Smooth muscle cell (in vitro differentiated cells): ENCODE results near the gene ATP5ME. TPM values are rescaled to one million over a fixed set of nuclear protein-coding genes. Genes with fewer than 3 reads are reported as not detected.

Source experiments
- DNase-seq: peaks from one replicate; lab custom pipeline; 2025; ENCODE audit not compliant: unreplicated experiment; lab: John Stamatoyannopoulos, UW
- H2AFZ ChIP-seq: fragments of 200-600 bp; sonication (generic); 2 replicates; pipeline ENCODE4 v1.6.0; 2016; ENCODE audit warnings: antibody characterized with exemption, low read depth, mild to moderate bottlenecking
- H3F3A ChIP-seq: fragments of 200-600 bp; sonication (generic); 2 replicates; pipeline ENCODE4 v1.6.0; 2017; ENCODE audit warnings: antibody characterized with exemption, low read depth
- H3K27ac ChIP-seq: fragments of 200-600 bp; sonication (generic); 2 replicates; pipeline ENCODE4 v1.5.1; 2016; ENCODE audit warnings: low read depth, mild to moderate bottlenecking
- H3K27me3 ChIP-seq: fragments of 200-600 bp; sonication (generic); 2 replicates; pipeline ENCODE4 v1.6.1; 2016; ENCODE audit warnings: low read depth, mild to moderate bottlenecking
- H3K36me3 ChIP-seq: fragments of 200-600 bp; sonication (generic); 2 replicates; pipeline ENCODE4 v1.5.1; 2016; ENCODE audit warnings: low read depth
- H3K4me1 ChIP-seq: fragments of 200-600 bp; sonication (generic); 2 replicates; pipeline ENCODE4 v1.5.1; 2016; ENCODE audit warnings: low read depth
- H3K4me2 ChIP-seq: fragments of 200-600 bp; sonication (generic); 2 replicates; pipeline ENCODE4 v1.6.0; 2016; ENCODE audit warnings: mild to moderate bottlenecking
- H3K4me3 ChIP-seq: fragments of 200-600 bp; sonication (generic); 2 replicates; pipeline ENCODE4 v1.5.1; 2016; ENCODE audit warnings: mild to moderate bottlenecking
- H3K79me2 ChIP-seq: fragments of 200-600 bp; sonication (generic); 2 replicates; pipeline ENCODE4 v1.6.0; 2016; ENCODE audit warnings: low read depth, mild to moderate bottlenecking
- H3K9ac ChIP-seq: fragments of 200-600 bp; sonication (generic); 2 replicates; pipeline ENCODE4 v1.6.0; 2016; ENCODE audit warnings: low read depth
- H3K9me3 ChIP-seq: fragments of 200-600 bp; sonication (generic); replicated peaks from 2 replicates; pipeline ENCODE4 v1.5.1; 2016; ENCODE audit warnings: low read depth
- H4K20me1 ChIP-seq: fragments of 200-600 bp; sonication (generic); 2 replicates; pipeline ENCODE4 v1.6.0; 2016; ENCODE audit warnings: low read depth
- CTCF ChIP-seq: fragments of 200-600 bp; sonication (generic); IDR thresholded peaks from 2 replicates; pipeline ENCODE4 v1.5.1; 2017; ENCODE audit warnings: borderline replicate concordance, mild to moderate bottlenecking, antibody characterized with exemption; ENCODE audit not compliant: insufficient read depth, poor library complexity, severe bottlenecking
- WGBS: methylation state at CpG from one replicate; pipeline ENCODE4 v1.1.7; 2016; ENCODE audit warnings: low lambda C conversion rate; 5-methylcytosine and 5-hydroxymethylcytosine counted together
- polyA plus RNA-seq: library from polyadenylated mRNA; unstranded; fragments of >200 nt; fragmentation: Nextera tagmentation; extraction: Ambion mirVana; gene quantifications from 2 replicates; pipeline ENCODE4 v1.2.1, GENCODE V29; 2016
- total RNA-seq: library from RNA; depleted of rRNA; stranded (reverse); fragments of >200 nt; gene quantifications from 2 replicates; pipeline ENCODE4 v1.2.3, GENCODE V29; 2014

ATP5ME gene
- total and polyA plus RNA-seq, 2 experiments from 2014 or later = 95.4 to 699 TPM

- H3K27ac ChIP-seq = no peak overlapping the region
- no peaks in the 10 kb centered on the region for H3K79me2 ChIP-seq
- H2AFZ ChIP-seq = no peak overlapping the region
- WGBS = 86% methylated on average over 19 of the region's 23 CpGs
- H3K4me3 ChIP-seq = no peak overlapping the region
- H3K27me3 ChIP-seq = no peaks in the 10 kb centered on the region
- no peaks in the 10 kb centered on the region for H3F3A ChIP-seq
- H3K4me2 ChIP-seq = no peak overlapping the region
- no peaks in the 10 kb centered on the region for H3K9me3 ChIP-seq
- TF ChIP-seq CTCF = no peak
- no peaks in the 10 kb centered on the region for H4K20me1 ChIP-seq
- H3K9ac ChIP-seq = no peak overlapping the region
- H3K4me1 ChIP-seq = no peaks in the 10 kb centered on the region
- DNase-seq = no peak
- no peaks in the 10 kb centered on the region for H3K36me3 ChIP-seq
Observed at GRCh38 chr4:634599-634985, 39.5 kb downstream of the ATP5ME start.

DNA sequence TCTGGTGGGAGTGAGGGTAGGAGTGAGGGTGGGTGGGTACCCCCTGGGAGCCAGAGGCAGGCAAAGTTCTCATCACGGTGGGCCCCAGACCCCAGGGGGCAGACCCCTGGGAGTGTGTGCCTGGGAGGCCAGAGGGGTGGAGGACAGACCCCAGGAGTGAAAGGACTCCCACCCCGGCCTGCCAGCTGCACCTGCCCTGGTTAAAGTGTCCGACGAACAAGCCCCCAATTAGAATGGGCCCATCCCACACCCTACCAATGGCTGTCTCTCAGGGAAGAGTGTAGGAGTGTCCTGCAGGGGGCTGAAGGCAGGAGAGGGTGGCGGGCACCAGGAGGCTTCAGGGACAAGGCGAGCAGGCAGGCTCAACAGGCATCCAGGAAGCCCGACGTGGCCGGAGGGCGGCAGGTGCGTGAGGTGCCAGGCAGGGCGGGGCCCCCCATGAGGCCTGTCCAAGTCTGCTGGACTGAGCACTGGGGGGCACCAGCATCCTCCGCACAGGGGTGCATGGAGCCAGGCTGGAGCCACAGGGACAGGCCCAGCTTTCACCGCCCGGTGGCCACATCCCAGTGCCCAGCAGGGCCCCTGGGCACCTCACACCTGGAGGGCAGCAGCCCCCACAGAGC, 40.0 kb downstream of the ATP5ME start:
- WGBS = 87% methylated on average over 11 of the region's 15 CpGs
- no peak overlapping the region for H3K4me2 ChIP-seq
- no peaks in the 10 kb centered on the region for H3K36me3 ChIP-seq
- no peaks in the 10 kb centered on the region for H3F3A ChIP-seq
- H3K79me2 ChIP-seq = no peaks in the 10 kb centered on the region
- H4K20me1 ChIP-seq = no peaks in the 10 kb centered on the region
- no peak overlapping the region for H3K9ac ChIP-seq
- H3K27me3 ChIP-seq = no peaks in the 10 kb centered on the region
- H2AFZ ChIP-seq = no peak overlapping the region
- no peak overlapping the region for H3K27ac ChIP-seq
- no peak for DNase-seq
- no peaks in the 10 kb centered on the region for H3K4me1 ChIP-seq
- no peak for TF ChIP-seq CTCF
- no peaks in the 10 kb centered on the region for H3K9me3 ChIP-seq
- no peak overlapping the region for H3K4me3 ChIP-seq

DNA sequence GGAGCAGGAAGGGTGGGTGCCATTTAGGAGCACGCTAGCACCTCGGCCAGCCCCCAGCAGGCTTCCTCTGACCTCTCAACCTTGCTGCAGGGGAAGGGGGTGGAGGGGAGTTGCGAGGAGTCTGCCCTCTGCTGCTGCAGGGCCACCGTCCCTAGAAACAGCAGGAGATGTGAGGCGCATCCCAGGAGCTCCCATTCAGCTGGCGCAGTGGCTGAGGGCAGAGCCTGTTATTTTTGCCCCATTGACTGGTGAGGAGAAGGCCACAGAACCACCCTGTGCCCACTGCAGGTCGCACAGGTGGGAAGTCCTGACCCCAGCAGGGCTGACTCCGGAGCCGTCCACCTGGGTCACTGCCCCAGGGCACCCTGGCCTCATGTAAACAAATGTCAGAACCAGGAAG, 40.7 kb downstream of the ATP5ME start:
- Histone ChIP-seq H3K4me3 (no peak overlapping the region), H4K20me1 (no peaks in the 10 kb centered on the region), H3K79me2 (no peaks in the 10 kb centered on the region), H3K27ac (no peak overlapping the region), H2AFZ (no peak overlapping the region), H3K4me2 (no peak overlapping the region), H3F3A (no peaks in the 10 kb centered on the region), H3K9me3 (no peaks in the 10 kb centered on the region), H3K36me3 (no peaks in the 10 kb centered on the region), H3K27me3 (no peaks in the 10 kb centered on the region), H3K9ac (no peak overlapping the region), H3K4me1 (no peaks in the 10 kb centered on the region)
- WGBS = 78% methylated on average over 9 of the region's 9 CpGs
- no peak for TF ChIP-seq CTCF
- no peak for DNase-seq

- Histone ChIP-seq H3K4me2 (no peak overlapping the region), H3K9ac (no peak overlapping the region), H3K4me3 (no peak overlapping the region), H3K79me2 (no peaks in the 10 kb centered on the region), H4K20me1 (no peaks in the 10 kb centered on the region), H3F3A (no peaks in the 10 kb centered on the region), H3K36me3 (no peaks in the 10 kb centered on the region), H3K27me3 (no peaks in the 10 kb centered on the region), H3K27ac (no peak overlapping the region), H3K4me1 (no peaks in the 10 kb centered on the region), H3K9me3 (no peaks in the 10 kb centered on the region), H2AFZ (no peak overlapping the region)
- no peak for DNase-seq
- no peak for TF ChIP-seq CTCF
- WGBS = 92% methylated on average over 6 of the region's 6 CpGs
Observed at GRCh38 chr4:632926-633325, 41.1 kb downstream of the ATP5ME start.
